Stimulated activated CD4-positive, alpha-beta T cell treated with anti-CD3 and anti-CD28 coated beads, Interleukin-1b, Interleukin-23, amount 100 ng/mL, for 24 hours (primary cell): ENCODE measurements around the gene KBTBD7.

ENCODE experiments used
- DNase-seq, 4 experiments: peaks; one replicate each; pipeline ENCODE4 v3.0.0-alpha.2; 2020; ENCODE audit warnings: low read depth in 4 of 4, low spot score in 1 of 4

KBTBD7 gene, protein sequence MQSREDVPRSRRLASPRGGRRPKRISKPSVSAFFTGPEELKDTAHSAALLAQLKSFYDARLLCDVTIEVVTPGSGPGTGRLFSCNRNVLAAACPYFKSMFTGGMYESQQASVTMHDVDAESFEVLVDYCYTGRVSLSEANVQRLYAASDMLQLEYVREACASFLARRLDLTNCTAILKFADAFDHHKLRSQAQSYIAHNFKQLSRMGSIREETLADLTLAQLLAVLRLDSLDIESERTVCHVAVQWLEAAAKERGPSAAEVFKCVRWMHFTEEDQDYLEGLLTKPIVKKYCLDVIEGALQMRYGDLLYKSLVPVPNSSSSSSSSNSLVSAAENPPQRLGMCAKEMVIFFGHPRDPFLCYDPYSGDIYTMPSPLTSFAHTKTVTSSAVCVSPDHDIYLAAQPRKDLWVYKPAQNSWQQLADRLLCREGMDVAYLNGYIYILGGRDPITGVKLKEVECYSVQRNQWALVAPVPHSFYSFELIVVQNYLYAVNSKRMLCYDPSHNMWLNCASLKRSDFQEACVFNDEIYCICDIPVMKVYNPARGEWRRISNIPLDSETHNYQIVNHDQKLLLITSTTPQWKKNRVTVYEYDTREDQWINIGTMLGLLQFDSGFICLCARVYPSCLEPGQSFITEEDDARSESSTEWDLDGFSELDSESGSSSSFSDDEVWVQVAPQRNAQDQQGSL

DNA sequence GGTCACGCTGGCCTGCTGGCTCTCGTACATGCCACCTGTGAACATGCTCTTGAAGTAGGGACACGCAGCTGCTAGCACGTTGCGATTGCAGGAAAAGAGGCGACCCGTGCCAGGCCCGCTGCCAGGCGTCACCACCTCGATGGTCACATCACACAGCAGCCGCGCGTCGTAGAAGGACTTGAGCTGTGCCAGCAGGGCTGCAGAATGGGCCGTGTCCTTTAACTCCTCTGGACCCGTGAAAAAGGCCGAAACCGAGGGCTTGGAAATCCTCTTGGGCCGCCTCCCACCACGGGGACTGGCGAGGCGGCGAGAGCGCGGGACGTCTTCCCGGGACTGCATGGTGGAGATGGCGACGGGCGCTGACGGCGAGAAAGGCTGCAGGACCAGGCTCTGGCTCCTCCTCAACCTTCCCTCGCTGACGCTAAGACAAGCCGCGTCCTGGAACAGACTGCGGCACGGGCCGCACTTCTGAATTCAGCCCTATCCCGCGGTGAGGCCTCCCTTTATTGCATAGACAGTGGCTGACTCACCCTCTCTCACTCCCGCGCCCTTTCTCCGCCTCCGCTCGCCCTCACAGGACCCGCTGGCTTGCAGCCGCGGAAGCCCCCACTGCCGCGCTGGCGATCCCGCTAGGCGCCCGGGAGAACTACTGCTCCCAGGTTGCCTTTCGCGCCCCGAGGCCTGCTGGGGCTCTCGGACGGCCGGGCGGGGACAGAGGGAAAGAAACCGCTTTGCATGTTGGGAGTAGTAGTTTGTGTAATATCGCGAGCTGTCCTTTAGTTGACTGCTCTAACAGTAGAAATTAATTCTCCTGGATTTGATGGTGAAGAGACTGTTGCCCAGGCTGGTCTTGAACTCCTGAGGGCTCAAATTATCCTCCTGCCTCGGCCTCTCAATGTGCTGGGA is at the start of gene KBTBD7:
Gene KBTBD7, minus strand, starts transcription at position 651 of the 906 bp plus-strand sequence. Its CDS starts 312 bp downstream, at position 339.
- peak; percentile 75 to 91 (median 84) for DNase-seq

DNA sequence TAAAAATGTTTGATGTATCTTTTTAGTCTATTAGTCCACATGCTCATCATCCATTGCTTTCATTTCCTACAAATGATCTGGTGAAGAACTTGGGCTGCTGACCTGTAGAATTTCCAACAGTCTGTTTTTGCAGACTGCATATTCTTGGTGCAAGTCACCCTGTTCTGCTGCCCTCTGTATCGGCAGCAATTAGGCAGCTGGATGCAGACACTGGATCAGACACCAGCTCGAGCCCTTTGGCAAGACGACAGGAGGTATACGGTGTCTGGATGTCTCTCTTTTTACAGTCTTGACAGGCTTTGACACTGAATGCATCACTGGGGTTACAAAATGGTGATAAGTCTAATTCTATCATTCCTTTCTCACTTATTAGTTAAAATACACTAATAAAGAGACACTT is 47.3 kb upstream of the KBTBD7 start:
- no peak for DNase-seq

DNA sequence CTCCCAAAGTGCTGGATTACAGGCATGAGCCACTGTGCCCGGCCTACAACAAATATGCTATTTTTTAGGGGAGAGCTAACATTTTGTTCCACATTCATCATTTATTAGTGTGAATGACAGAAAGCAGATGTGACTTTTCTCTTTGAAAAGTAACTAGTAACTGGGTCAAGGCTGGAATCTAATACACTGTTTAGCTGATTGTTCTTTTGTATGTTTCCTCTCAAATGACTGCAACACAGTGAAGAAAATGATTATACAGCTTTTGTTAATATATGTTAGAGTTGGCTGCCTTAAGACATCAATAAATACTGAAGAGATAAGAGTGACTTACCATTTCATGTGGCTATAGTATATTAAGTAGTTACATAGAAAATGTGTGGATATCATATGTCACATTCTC is 42.0 kb upstream of the KBTBD7 start:
- no peak for DNase-seq

DNA sequence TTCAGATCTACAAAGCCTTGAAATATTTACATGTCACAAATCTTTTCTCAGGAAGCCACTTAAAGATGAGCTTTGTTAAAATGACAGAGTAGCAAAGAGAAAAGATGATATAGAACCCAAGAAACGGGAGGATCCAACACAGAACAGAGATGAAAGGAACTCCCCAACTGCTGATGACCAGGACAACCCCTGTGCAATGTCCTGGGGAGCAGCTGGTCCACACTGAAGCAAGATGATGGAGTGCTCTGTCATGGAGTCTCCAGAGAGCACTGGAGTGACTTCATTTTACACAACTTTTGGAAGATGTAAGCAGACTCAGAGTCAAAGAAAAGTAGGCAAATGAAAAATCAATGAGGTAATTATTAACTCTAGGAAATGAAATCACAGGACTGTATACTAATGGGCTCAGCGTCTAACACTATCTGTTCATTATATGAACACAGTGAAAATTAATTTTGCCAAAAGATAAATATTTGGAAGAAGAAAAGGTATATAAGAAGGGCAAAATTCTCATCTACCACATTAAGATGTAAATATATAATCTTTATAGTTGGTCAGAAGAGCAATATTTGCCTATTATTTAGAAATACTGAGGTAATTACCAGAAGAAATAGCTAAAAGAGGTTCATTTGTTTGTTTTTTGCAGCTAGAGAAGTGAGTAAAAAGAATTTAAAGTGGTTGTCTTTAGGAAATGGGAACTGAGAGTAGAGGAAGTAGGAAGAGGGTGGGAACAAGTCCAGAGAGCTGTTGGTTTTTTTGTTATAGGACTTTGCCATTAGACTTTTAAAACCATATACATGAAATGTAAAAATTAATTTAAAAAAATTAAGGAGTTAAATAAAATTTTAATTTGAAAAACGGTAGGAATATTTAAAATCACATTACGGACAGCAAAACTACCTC is 38.5 kb upstream of the KBTBD7 start:
- no peak for DNase-seq

DNA sequence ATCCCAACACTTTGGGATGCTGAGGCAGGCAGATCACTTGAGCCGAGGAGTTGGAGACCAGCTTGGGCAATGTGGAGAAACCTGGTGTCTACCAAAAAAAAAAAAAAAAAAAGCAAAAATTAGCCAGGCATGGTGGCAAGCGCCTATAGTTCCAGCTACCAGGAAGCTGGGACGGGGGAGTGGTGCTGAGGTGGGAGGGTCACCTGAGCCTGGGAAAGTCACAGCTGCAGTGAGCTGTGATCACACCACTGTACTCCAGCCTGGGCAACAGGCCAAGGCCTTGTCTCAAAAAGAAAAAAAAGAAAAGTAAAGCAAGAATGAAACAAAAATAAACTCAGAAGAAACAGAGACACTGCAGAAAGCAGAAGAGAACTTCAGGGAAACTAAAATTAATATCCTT is 37.4 kb upstream of the KBTBD7 start:
- no peak for DNase-seq

DNA sequence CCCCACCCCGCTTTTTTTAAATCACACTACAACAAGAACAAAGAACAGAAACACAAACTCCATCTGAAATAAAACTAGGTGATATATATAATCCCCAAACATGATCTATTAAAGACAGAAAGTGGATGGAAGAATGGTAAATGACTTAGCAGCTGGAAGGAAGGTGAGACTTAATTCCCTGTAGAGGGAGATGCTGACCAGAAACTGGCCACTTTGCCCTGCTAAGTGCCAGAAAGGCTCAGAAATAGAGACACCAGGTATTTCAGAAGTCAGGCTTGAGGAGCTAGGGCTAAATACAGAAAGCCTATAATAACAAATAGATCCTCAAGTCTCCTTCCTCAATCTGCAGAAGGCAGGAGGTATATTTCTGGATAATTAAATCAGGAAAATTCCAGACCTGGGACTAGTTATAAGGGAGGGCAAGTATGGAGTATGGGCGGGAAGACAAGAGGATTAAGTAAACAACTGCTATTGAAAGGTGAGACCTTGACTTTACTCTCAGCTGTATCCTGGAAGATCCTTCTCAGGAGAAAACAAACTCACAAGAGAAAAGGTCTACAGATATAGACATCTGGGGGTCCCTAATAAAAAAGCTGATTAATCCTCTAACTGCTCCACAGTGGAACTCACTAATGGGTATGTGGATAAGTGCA is 36.8 kb upstream of the KBTBD7 start:
- no peak for DNase-seq

DNA sequence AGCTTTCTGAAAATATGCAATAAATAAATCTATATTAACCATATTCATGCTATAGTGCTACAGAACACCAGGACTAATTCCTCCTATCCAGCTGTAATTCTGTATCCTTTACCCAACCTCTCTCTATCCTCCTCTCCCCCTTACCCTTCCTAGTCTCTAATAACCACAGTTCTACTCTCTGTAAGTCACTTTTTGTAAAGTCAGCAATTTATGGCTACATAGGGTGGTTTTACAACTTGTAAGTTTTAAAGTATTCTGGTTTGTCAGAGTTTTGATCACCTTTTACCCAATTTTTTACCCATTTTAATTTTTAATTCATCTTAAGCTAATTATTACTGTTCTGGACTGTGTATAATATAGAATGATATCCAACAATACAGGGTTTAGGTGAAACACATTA is 35.0 kb upstream of the KBTBD7 start:
- no peak for DNase-seq

DNA sequence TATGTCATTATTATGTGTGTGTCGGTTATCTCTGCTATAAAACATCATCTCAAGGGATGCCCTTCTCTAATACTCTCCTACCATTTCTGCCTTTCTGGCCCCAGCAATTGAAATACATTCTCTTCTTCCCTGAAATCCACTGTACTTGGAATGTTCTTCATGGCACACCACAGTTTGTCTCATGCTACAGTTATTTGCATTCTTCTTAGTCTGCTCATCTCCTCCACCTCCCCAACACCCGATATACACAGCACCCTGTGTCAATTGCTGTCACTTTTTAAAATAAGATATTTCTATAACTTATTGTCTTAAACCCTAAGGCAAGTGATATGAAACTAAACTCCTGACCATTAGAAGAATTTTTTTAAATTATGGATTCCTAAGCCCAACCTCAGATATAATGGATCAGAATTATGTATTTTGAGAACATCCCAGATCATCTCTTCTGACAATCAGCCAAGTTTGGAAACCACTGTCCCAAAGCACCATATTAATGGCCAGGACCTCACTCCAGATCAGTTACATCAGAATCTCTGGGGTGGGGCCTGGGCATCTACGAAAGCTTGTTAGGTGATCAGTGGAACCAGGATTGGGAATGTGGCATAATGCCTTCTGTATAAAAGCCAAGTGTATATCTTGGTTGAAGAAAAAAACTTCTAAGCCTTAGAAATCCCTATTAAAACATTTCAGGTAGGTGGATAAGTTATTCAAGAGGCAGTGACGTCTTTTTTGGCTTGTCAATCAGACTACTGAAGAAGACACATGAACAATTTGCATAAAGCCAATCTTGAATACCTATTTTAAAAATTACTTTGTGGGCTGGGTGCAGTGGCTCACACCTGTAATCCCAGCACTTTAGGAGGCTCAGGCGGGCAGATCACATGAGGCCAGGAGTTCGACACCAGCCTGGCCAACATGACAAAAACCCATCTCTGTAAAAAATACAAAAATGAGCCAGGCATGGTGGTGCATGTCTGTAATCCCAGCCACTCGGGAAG is 30.0 kb upstream of the KBTBD7 start:
- DNase-seq: no peak

DNA sequence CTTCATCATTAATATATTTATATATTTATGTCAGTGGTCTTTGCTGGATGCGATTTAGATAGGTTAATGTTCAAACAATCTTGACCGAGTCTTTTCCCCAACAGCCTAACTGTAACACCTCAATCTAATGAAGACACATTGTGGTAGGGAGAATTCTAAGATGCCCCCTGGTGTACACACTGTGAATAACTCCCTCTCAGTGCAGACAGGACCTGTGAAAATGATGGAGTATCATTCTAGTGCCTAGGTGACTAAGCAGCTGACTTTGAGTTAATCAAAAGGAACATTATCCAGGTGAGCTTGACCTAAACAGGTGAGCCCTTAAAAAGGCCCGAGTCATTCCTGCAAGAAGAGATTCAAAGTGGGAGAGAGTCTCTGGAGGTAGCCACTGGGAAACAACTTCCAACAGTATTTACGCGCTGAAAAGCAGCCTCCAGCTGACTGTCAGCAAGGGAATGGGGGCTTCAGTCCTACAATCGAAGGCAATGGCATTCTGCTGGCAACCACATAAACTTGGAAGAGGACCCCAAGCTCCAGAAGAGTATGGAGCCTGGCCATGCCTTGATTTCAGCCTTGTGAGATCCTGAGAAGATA is 28.0 kb upstream of the KBTBD7 start:
- DNase-seq: peak; percentile 4 to 40 (median 22)

DNA sequence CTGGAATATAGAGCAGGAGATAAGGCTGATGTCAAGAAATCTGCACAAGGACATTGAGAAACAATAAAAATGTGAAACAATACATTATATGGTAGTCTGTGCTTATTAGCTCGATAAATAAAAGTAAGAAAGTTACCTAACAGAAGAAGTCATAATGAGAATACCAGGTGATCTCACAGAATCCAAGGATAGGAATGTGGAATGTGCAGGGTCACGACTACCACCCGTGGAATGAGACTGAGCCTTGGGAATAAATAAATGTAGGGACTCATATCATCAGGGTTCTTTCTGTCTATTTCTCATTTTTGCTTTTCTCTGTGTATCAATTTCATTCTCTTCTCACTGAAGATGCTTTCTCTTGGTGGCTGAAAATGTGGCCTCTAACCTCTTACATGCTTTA is 26.0 kb upstream of the KBTBD7 start:
- DNase-seq: no peak

DNA sequence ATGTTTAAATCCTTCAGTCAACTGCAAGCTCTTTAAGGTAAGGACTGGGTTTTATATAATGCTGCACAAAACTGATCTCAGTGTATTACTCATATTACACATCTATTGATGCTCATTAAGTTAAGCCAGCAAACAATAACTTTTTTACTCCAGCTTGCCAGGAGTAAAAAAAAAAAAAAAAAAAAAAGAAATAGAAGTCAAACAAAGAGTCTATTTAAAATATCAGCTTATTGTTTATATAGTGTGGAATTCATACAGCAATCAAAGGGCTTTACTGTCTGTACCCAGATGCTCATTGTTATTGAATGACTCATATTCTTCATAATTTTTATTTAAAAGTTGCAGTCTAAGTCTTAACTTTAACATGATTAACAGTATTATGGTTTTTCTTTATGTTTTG is 21.8 kb upstream of the KBTBD7 start:
- DNase-seq: no peak

DNA sequence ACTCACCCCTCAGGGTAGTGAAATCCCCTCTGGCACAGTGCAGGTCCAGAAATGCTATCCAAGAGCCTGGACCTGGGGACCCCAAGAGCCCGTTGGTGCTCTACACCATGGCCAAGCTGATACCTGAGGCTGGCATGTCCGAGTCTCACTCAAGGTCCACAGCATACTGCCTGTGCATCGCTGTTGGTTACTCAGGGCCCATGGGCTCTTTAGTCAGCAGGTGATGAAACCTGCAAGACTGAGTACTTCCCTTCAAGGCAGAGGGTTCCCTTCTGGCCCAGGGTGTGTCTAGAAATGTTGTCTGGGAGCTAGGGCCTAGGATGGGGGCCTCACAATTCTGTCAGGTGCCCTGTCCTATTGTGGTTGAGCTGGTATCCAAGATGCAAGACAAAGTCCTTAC is 19.6 kb upstream of the KBTBD7 start:
- no peak for DNase-seq

DNA sequence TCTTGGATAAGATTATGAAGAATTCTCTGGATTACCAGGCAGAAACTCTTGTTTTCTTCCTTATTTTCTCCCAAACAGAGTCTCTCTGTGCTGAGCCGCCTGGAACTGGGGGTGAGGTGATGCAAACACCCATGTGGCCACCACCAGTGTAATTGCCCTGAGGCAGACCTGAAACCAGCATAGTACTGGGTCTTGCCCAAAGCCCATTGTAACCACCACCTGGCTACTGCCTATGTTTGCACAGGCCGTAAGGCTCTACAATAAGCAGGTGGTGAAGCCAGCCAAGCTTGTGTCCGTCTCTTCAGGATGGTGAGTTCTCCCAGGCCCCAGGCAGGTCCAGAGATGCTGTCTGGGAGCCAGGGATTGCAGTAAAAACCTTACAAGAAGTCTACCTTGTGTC is 18.9 kb upstream of the KBTBD7 start:
- no peak for DNase-seq

DNA sequence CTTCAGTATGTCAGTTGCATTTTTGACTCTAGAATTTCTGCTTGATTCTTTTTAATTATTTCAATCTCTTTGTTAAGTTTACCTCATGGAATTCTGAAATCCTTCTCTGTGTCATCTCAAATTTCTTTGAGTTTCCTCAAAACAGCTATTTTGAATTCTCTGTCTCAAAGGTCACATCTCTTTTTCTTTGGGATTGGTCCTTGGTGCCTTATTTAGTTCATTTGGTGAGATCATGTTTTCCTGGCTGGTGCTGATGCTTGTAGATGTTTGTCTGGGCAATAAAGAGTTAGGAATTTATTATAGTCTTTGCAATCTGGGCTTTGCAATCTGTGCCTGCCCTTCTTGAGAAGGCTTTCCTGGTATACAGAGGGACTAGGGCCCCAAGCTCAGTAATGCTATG is 18.5 kb upstream of the KBTBD7 start:
- no peak for DNase-seq

DNA sequence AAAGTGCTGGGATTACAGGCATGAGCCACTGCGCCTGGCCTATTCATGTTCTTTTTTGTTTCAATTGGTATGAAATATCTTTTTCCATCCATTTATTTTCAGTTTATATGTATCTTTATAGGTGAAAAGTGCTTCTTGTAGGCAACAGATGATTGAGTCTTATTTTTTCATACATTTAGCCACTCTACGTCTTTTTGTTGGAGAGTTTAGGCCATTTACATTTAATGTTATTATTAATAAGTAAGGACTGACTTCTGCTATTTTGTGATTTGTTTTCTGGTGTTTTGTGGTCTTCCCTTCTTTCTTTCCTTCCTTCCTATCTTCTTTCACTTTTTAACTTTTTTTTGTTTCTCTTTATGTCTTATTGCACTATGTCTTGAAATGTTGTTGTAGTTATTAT is 16.7 kb upstream of the KBTBD7 start:
- DNase-seq: no peak

DNA sequence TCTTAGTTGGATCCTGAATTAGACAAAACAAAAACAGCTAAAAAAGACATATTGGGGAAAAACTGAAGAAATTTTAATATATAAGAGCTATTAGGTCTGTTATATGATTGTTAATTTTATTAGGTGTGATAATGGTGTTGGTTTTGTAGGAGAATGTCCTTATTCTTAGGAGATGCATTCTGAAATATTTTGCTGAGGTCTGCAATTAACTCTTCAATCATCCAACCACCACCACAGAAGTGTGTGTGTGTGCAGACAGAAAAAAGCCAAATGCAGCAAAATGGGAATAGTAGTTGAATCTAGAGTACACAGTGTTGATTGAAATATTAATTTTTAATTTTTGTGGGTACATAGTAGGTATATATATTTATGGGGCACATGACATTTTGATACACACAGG is 12.1 kb upstream of the KBTBD7 start:
- no peak for DNase-seq

DNA sequence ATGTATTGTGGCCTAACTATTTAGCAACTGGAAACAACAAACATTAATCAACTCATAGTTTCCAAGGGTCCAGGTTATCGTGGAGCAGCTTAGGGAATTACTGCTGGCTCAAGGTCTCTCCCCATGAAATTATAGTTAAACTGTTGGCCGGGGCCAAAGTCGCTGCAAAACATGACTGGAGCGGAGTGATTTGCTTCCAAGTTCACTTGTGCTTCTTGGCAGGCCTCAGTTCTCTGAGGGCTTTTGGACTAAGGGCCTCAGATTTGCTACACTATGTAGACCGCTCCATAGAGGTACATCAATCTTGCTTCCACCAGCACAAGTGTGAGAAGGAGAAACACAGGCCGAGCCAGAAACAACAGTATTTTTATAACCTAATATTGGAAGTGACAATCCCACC is 9.4 kb upstream of the KBTBD7 start:
- no peak for DNase-seq

DNA sequence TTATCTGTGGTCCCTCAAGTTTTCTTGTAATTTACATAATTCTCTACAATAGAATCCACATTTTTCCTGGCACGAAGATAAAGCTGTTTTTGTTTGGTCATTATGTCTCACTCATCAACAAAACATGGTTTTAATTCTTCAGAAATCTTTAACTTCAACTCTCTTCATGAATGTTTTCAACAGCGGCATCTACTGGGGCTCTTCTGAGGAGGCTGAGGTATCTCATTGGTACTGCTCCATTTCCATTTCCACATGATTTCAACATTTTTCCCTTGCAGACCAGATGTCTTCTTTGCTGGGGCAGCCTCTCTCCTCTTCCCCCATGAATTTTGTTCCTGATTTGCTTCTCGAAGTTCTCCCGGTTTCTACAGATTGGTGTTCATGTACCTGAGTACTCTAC is 5.8 kb upstream of the KBTBD7 start:
- no peak for DNase-seq

DNA sequence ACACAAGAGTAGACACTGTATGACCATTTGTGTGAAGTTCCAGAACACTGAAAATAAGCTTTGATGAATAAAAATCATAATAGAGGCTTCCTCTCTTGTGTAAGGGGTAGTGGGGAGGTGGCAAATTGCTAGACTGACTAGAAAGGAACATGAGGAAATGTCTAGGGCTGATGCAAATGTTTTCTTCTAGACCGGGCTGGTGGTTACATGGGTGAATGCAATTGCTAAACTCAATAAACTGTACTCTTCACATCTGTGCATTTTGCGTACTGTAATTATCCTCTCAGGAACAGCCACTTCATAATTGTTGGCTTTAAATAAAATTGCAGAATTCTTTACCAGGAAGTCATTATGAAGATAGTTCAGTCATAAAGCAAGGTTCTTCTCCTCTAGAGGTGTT is 5.2 kb upstream of the KBTBD7 start:
- DNase-seq: no peak
